ENCODE measurements around the gene CIAO3.
A peak's percentile ranks its signal among the peaks of the same experiment; 100 is the strongest.
"Not testable (repeated sequence)": the region's sequence is repeated elsewhere in the genome, so short reads cannot be mapped to it uniquely, and the experiment has no call there.

The CIAO3 gene

DNA sequence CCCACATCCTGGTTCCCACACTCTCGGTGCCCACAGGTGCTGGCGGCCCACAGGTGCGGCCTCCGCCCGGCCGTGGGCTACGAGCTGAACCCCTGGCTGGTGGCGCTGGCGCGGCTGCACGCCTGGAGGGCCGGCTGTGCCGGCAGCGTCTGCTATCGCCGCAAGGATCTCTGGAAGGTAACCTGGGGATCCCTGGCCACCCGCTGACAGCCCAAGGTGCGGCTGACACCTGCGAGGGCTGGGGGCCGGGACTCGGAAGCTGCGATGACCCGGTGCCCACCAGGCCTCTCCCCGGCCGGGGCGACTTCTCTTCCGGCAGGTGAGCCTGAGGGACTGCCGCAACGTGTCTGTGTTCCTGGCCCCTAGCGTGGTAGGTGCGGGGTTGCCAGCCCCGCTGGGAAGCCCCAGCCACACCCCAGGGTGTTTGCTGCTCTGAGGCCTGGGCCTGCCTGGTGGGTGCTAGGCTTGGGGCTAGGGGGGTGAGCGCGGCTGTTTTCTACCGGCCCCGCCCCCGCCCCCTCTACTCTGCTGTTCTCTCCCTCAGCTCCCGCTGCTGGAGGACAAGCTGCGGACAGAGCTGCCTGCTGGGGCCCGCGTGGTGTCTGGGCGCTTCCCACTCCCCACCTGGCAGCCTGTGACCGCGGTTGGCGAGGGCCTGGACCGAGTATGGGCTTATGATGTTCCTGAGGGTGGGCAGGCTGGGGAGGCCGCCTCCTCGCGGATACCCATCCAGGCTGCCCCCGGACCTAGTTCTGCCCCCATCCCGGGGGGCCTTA lies 18.8 kb downstream of the CIAO3 start:
- DNase-seq, result no peak

DNA sequence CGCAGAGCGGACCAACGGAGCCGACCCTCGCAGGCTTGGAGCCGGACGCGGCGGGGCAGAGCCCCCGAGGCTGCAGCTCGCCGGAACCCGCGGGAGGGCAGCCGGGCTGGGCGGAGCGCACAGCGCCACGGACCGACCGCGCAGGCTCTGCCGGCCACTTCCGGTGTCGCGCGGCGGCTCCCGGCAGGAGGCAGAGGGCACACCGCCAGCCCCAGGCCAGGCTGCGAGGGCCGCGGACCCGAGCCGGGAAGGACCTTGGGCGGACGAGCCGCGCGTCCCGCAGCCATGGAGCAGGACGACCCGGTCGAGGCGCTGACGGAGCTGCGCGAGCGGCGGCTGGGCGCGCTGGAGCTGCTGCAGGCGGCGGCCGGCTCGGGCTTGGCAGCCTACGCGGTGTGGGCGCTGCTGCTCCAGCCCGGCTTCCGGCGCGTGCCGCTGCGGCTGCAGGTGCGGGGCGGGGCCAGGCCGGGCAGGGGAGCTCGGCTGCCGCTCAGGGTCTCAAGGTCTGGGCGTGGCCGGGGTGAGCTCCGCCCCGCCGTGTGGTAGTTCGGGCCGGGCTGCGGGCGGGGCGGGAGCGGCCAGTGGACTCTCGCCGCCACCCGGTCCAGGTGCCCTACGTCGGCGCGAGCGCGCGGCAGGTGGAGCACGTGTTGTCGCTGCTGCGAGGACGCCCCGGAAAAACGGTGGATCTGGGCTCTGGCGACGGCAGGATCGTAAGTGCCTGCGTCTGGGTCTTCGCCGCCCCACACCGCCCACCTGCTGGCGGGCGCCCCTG lies 19.6 kb downstream of the CIAO3 start, which contains the start of gene ANTKMT:
Gene ANTKMT (plus strand): TSS at position 157 of the 775 bp plus-strand sequence. CDS start 129 bp downstream, at position 286.
- DNase-seq, result peak; percentile 85

DNA sequence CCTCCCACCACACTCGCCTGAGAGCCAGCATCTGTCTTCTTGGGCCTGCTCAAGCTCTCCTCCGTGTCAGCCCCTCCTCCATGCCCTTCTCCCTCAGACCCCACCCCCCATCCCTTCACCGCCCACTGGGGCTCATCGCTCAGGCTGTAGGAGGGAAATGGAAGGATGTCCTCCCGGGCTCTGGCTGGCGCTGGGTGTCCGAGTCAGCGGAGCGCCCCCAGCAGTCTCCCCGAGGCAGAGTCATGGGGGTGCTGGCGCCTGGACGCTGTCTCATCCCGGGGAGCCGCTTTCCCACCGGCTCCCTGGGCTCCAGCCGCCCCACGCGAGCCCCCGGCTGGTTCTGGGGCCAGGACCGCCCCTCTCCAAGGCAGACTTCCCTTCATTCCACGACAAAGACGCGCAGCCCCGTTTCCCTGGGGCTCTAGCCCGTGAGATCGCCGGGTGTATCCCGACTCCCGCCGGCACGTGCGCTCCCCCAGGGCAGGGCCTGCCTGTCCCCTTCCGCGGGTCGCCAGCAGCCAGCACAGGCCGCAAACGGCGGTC lies 20.3 kb downstream of the CIAO3 start:
- peak; percentile 55 for DNase-seq

DNA sequence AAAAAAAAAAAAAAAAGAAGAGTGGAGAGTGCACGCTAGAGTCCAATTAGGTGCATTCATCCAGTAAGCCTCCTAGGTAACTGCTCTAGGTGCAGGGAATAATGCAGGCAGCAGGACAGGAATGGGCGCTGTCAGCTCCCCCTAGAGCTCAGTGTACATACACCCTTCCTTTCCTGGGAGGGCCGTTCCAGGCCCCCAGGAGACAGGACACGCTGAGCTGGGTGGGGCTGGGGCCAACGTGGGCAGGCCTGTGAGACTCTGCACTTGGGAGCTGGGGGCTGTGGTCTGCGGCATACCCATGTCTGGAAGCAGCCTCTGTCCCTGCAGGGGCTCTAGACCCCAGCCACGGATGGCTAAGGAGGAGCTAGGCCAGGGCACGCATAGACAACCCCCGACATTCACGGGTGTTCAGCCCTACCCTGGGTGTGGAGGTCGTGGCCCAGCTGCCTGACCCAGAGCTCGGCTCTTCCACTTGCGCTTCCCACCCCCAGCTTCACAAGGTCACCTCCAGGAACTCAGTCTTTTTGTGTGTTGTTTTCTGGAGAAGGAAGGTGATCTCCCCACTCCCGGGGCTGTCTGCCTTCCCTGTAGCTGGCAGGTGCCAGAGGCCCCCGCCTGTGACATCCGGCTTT lies 20.9 kb downstream of the CIAO3 start:
- DNase-seq, result no peak

DNA sequence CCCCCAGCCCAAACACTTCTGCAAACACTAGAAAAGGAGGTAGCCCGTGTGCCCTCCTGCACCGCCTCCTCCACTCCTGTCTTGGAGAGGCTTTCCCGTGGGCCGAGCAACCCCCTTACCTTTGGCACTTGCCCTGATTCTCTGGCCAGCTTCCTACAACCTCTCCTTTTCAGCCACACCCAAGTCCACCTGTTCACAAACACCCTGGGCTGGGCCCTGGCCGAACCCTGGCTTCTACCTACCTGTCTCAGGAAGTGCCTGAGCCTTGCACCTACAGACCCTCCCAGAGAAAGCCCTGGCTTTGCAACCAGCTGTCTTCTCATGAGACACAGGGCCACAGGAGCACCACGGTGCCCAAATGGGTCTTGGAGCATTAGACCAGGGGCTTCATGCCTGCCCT lies 21.9 kb downstream of the CIAO3 start:
- DNase-seq, result no peak

DNA sequence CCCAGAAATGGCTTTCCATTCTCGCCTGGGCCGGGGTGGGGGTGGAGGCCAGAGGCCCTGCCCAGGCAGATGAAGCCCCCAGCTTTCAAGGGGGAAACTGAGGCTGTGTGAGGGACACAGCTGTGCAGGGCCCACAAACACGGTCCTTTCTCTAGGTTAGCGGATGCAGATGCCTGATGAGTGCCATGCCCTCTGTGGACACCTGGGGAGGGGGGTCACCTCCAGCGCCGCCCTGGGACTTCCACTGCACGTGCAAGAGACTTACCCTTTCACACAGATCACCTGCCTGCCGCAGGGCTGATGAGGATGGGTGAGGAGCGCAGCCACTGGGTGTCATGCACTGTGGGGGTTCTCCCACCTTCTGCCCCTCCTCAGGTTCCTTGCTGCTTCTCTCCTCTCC lies 22.4 kb downstream of the CIAO3 start:
- no peak for DNase-seq

DNA sequence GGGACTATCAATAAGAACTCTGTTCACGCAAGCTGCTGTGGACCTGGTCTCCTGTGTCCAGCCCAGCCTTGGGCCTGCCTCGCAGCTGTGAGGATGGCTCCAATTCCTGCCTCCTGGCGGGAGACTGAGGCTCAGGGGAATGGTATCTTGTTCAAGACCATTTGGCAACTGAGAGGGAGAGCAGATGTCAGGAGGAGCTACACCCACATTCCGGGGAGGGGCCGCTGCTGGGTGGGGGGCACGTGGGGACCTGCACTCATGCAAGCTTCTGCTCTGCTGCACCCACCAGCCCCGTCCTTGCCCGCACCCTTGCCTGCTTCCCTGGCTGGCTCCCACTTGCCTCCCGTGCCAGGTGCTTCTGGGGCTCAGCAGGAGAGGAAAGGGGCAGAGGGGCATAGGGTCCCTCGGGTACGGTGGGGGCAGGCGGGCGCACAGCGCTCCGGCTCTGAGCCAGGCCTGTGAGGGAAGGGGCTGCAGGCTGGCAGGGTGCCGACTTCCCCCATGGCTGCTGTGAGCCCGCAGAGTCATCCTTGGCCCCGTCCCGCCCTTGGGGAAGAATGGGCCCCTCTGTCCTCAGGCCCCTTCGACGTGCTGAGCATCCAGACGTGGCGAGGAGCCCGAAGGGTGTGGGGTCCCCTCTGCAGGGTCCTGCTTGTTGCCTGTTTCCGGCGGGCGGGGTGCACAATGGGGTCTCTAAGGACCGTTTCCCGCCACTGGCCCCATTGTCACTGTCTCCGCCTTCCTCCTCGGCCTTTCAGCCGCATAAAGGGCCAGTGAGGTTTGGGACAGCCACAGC lies 23.1 kb downstream of the CIAO3 start:
- DNase-seq, result no peak

DNA sequence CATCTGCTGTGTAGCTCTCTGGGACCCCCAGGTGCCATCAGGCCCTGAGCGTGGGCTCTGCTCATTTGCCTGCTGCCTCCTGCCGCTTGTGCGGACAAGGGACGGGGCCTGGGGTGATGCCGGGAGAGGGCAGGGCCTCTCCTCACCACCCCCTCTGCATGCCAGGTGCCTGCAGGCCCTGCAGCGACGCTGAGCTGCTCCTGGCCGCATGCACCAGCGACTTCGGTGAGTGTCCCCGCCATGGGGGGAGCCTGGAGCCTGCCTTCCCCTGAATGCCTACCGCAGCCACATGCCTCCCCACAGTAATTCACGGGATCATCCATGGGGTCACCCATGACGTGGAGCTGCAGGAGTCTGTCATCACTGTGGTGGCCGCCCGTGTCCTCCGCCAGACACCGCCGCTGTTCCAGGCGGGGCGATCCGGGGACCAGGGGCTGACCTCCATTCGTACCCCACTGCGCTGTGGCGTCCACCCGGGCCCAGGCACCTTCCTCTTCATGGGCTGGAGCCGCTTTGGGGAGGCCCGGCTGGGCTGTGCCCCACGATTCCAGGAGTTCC lies 23.9 kb downstream of the CIAO3 start:
- no peak for DNase-seq

DNA sequence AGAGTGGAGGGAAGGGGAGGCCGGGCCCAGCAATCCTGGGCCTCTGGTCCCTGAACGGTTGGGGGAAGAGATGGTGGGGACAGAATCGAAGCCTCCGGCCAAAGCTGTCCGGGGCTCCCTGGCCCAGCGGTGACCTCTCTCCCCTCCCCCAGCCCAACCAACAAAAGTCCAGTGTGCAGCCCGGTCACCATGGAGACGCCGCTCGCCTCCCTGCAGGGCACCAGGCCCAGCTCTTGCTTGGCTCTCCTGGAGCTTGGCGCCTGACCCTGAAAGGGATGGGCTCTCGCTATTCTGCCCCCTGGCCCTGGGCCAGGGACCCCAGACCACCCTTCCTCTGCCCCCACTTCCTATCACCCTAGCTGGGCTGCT lies 24.6 kb downstream of the CIAO3 start:
- no peak for DNase-seq

DNA sequence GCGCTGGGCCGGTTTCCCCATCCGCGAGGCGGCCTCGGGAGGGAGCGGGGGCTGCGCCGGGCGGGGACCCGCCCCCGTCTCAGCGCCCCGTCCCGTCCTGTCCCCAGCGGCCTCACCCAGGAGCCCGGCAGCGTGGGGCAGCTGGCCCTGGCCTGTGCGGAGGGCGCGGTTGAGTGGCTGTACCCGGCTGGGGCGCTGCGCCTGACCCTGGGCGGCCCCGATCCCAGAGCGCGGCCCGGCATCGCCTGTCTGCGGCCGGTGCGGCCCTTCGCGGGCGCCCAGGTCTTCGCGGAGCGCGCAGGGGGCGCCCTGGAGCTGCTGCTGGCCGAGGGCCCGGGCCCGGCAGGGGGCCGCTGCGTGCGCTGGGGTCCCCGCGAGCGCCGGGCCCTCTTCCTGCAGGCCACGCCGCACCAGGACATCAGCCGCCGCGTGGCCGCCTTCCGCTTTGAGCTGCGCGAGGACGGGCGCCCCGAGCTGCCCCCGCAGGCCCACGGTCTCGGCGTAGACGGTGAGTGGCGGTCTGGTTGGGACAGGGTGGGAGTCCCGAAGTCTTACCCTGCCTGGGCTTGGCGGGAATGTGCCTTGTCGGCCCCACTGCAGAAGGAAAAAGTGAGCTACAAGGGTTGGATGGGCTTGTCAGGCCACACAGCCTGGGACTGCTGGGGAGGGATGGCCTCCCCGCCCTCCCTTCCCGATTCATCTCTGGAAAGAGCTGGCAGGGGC lies 25.2 kb downstream of the CIAO3 start:
- no peak for DNase-seq

DNA sequence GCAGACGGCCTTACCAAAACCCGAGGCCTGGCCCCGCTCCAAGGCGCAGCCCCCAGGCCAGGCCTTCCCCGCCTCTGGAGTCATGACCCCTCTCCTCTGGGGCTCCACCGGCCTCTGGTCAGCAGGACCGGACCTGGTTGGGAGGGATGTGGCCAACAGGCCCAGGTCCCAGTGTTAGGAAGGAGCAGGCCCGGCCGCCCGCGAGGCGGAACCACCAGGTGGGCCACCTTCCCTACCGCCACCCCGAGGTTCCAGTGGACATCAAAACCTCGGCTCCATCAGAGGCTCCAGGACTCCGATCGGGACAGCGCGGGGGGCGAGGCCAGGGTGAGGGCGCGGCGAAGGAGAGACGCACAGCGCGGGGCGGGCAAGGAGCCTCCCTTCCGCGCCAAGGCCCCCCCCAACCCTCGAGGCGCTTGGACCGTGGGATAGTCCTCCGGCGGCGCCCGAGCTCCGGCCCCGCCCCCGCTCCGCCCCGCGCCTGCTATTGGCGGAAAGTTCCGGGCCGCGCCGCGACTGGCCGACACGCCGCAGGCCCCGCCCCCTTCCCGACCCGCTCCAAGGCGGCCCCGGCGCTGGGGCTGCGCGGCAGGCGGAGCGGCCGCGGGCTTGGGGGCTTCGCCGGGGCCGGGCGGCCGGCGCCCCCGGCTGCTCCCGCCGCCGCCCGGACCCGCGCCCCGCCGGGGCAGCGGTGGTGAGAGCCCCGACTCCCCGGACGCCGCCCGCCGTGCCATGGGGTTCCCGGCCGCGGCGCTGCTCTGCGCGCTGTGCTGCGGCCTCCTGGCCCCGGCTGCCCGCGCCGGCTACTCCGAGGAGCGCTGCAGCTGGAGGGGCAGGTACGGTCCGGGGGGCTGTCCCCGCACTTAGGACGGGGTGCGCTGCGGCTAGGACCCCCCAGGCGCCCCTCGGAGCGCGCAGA lies 26.0 kb downstream of the CIAO3 start, which contains the start of gene METRN:
Gene METRN (plus strand): TSS at position 561 of the 919 bp plus-strand sequence. CDS start 172 bp downstream, at position 733.
- no peak for DNase-seq

DNA sequence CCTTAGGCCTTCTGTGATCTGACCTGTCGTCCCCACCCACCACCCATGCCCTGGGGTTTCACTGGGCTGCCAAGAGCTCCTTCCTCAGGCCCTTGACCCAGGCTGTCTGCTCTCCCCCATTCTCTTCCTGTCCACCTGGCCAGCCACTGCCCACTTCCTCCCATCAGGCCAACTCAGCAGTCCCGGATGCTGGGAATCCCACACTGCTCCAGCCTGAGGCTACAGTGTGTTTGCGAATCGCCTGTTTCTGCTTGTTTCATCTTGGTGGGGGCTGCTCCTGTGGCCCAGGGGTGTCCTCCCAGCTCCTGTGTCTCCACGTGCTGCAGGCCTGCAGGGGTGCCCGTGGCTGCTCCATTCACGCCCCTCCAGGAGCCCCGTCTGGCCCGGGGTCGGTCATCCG lies 26.7 kb downstream of the CIAO3 start:
- DNase-seq, result no peak

DNA sequence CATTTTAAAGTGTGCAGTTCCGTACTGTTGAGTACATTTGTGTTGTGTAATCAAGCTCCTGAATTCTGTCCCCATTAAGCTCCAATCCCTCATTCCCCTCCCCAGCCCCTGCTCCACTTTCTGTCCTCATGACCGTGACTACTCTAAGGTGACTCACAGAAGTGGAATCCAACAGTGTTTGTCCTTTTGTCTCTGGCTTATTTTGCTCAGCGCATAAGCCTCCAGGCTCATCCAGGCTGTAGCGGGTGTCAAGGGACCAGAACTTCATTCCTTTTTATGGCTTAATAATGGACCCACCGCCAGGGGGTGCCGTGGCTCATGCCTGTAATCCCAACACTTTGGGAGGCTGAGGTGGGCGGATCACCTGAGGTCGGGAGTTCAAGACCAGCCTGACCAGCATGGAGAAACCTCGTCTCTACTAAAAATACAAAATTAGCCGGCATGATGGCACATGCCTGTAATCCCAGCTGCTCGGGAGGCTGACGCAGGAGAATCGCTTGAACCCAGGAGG lies 28.0 kb downstream of the CIAO3 start:
- DNase-seq, result not testable (repeated sequence)

DNA sequence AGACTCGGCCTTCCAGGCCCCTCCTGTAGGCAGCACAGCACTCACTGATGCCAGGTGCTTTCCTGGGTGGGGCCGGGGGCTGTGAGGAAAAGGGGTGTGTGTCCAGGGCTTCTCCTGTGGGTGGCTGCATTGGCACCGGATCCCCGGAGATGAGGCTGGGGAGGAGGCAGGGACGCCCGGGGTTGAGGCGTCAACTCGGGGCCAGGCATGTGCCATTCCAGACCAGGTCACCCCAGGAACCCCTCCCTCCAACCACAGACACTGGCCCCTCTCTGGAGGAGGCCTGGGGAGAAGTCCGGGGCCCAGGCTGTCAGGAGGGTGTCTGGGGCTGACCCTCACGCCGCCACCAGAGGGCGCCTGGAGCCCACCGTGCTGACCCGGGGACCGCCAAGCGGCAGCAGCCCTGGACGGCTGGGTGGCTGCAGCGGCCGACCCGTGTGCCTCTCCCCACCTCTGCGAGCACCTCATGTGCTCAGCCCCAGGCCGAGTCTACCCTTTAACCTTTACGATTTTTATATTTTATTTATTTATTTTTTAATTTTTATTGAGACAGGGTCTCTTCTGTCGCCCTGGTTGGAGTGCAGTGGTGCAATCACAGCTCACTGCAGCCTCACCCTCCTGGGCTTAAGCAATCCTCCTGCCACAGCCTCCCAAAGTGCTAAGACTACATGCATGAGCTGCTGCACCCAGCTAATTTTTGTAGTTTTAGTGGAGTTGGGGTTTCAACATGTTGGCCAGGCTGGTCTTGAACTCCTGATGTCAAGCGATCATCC lies 29.1 kb downstream of the CIAO3 start:
- peak; percentile 50 for DNase-seq

DNA sequence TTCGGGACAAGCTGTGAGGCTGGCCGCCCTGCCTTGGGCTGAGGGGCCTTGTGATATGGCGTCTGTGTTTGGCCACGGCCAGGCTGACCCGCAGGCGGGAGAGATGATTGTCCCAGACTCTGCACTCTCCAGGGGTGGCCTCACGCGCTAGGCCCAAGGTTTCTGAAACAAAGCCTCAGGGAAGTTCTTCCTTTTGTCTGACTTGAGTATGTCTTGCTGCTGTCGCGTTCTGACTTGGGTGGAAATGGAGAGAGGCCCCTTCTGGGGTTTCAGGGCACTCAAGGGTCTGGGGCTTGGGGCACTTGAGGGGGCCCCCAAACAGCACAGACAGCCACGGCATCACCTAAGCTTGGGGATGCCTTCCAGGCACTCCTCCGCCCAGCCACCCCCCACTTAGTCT lies 29.7 kb downstream of the CIAO3 start:
- DNase-seq, result no peak

DNA sequence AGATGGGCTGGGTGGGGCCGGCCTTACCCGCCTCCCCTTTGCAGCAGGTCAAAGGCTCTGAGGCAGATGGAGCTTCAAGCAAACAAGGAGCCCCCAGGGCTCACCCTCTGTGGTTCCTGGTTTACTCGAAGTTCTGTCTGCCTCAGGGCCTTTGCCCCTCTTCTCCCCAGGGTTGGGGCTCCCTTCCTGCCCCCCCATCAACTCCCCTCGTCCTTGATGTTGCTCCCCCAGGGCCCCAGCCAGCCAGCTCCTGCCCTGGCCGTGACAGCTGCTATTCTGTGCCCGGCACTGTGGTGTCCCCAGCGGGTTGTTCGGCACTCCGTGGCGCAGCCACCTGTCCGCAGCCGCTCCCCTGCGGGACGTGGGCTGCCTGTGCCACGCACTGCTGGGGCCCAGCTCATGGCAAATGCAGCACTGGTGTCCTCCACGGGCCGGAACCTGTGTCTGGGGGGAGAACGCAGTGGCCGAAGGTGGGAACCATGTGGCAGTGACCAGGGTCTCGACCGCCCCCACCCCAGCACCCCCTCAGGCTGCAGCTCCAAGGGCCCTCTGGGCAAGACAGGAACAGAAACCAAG lies 30.2 kb downstream of the CIAO3 start:
- DNase-seq, result no peak

DNA sequence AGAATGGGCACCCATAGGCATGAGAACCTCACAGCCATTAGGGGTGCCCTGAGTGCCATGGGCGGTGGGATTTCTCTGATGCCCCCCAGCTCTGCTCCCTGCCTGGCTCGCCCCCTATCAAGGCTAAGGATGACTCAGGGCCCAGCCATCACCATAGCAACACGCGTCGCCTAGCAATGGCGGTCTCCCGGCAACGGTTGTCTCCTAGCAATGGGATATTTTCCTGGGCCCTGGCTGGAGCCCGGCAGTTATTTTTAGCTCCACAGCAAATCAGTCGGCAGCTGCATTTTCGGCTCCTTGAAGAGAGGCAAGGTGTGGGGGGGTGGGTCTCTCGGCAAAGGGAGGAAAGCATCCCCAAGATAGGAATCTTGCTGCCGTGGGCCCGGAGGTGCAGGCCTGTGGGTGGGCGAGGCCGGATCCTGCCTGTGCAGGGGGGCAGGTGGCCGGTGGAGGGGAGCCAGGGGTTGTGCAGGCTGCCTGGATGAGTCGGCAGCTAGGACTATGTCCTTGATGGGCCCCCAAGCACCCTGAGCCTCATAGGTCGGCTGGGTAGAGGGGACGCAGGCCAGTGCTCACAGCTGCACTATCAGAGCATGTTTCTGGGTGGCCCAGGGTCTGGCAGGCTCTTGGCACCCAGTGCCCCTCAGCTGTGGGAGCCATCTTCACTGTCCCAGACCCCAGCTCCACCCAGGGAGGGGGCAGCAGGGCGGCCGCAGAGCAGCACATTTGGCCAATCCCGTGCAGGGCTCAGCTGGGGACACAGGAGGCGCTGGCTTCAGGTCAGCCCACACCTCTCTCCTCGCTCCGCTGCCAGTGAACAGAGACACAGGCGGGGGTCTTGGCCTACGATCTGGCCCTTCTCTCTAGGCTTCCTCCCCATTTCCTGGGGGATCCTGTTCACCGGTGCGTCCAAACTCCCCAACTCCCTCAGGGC lies 31.0 kb downstream of the CIAO3 start:
- no peak for DNase-seq

DNA sequence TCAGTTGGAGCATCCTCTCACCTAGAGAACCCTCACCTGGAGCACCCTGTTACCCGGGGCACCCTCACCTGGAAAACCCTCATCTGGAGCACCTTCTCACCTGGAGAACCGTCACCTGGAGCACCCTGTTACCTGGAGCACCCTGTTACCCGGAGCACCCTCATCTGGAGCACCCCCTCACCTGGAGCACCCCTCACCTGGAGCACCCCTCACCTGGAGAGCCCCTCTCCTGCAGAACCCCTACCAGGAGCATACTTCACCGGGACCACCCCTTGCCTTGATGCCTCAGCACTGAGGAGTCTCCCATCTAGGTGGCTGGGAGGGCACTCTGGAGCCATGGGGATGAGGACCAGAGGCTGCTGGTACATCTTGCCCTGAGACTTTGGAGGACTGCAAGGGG lies 31.8 kb downstream of the CIAO3 start:
- DNase-seq, result no peak

Measured in NK-92 treated with Interleukin-12 subunit alpha and Interleukin-12 subunit beta, amount 100 ng/mL, for 24 hours (cell line).